IPS DF 4.7 (cell line): Measurements from ENCODE around the gene ALS2CL.

Source experiments
- DNase-seq: peaks from one replicate; pipeline ENCODE4 v3.0.0-alpha.2; 2013; ENCODE audit warnings: low spot score; ENCODE audit errors: extremely low read depth

Gene ALS2CL

DNA sequence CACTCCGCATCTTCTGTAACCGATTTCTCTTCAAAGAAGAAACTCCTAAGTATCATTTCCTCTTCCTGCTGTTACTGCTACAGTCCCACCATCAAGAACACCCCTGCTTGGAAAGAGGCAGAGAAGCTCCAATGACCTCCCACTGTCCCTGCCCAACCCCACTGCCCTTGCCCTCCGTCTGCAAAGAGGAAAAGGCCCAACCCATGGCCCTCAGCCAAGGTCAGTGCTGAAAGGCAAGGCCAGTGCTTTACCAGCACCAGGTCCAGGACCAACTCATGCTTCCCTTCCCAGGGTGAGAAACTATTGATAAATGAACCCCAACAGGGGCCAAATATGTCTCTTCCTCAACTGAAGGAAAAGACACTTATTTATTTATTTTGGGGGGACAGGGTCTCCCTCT is 58.6 kb downstream of the ALS2CL start:
- DNase-seq, result no peak

DNA sequence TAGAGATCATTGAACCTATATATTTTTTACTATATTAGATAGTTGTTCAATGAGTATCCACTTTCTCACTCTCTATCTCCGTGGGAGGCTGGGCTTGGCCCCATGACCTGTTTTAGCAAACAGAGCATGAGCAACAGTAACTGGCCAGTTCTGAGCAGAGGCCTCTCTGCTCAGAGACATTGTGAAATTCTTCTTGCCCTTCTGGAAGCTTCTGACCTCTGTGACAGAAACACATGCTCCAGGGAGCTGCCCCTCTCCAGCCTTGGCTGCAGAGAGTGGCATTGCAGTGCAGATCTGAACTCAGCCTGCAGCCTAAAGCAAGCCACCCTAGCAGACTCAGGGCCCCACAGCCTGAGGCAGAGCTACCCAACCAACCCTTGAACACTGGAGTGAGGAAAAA is 60.7 kb downstream of the ALS2CL start:
- no peak for DNase-seq

DNA sequence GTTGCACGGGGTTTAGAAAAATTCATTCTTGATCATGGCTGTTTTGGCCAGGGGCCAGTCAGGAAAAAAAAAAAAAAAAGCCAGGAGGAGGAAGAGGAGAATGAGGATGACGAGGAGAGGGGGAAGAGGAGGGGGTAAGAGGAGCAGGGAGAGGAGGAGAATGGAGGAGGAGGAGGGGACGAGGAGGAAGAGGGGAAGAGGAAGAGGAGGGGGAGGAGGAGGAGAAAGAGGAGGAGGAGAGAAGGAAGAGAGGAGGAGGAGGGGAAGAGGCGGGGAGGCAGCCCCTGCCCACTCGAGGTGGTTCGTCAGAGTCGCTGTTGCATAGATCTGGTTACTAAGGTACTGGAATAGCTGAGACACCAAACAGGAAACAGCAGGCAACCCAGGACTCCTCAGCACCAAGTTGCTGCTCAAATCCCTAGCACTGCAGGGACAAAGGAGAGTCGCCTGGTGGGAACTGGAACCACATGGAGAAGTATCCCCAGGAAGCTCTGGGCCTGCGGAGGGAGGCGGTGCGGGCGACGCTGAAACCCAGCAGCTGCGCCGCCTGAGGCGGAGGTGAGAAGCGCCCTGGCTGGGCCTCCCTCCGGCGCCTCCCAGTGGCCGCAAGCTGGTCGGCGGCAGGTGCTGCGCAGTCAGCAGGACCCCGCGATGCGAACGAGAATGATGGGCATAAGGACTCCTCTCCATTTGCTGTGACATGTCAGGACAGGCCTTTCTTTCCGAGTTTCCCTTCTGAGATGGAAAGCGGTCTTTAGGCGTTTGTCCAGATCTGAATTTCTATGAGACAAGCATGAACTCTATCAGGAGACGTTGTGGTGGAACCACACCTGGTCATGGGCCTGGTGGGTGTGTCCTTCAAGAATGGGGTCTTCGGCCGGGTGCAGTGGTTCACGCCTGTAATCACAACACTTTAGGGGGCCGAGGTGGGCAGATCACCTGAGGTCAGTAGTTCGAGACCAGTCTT is 63.6 kb downstream of the ALS2CL start:
- peak; percentile 88 for DNase-seq

DNA sequence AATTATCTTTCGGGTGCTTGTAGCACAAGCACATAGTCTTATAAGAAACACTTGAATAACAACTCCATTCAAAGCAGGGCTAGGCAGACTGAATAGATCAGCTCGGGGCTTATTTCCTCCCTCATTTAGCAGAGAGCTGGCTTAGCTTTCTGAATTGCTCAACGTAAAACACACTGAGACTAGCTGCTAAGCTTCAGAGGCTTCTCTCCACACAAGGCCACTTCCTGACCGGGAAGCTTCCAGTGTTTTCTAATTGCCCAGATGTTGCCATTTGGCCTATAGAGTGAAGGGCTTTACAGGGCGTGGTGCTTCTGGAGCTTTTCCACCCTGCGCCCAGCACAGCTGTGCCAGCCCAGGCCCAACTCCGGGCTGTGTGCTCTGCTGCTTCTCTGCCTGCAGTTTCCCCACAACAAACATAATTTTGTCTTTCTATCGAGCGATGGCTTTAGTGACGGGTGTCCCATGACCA is 64.5 kb downstream of the ALS2CL start:
- DNase-seq, result no peak

DNA sequence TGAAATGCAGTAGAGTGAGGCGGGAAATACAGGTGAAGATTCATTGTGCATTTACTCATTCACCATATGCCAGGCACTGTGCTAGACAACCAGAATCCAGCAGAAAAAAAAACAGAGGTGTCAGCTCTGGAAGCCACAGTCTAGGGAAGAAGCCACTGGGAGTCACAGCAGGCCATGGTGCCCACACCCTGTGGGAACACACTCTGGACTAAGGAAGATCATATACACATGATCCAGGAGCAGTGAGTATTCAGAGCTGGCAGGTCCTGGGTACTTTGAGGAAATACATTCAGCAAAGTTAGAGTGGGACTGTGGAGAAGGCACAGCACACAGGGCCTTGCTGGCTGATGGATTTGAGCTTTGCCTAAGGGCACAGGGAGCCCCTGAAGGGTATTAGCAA is 66.4 kb downstream of the ALS2CL start:
- DNase-seq, result no peak

DNA sequence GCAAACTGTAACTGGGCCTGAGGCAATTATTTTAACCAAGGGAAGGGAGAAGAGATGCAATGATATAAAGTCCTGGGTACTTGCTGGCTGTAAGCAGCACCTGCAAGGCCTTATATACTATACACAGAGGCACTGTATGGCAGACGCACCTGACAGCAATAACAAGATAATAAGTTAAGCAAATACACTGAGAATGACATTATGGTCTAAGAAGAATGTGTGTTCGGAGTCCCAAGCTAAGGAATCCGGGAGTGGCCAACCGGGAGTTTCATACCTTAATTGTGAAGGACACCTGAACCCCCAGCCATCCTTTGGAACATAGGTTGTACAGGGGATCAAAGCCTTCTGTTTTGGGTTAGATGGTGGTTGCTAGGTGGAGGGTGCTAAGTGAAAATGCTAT is 67.4 kb downstream of the ALS2CL start:
- DNase-seq, result no peak

DNA sequence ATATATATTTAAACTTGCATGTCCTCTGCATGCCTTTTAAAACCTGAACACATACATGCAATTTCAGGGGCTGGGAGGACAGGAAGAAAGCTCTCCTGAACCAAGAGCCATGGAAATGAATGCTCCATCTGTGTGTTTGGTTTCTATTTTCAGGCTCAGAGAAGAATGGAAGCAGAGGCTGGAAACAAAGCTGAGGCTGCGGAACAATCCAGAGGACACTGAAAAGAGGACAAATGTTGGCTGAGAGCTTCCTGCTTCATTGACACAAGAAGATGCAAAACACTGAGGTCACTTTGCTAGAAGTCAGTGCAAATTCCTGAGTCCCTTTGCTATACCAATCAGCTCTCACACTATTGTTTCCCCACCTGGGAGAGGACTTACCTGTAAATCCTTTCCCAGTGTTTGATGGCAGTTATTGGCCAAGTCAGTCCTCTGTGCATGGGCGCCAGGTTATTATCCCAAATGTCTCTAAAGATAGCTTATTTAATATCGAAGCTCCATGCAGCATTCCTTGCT is 68.4 kb downstream of the ALS2CL start:
- DNase-seq, result no peak

DNA sequence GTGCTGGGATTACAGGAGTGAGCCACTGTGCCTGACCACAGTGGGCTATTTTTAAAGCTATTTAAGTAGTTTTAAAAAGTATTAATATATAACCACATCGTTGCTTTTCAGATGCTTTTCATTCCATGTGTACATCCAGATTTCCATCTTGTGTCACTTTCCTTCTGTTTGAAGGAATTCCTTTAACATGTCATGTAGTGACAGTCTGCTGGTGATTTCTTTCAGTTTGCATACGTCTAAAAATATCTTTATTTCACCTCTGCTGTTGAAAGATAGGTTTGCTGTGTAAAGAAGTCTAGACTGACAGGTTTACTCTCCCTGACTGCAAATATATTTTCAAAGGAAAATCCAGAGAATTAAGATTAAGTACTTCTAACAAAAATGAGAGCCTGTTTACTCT is 68.9 kb downstream of the ALS2CL start:
- DNase-seq, result no peak

DNA sequence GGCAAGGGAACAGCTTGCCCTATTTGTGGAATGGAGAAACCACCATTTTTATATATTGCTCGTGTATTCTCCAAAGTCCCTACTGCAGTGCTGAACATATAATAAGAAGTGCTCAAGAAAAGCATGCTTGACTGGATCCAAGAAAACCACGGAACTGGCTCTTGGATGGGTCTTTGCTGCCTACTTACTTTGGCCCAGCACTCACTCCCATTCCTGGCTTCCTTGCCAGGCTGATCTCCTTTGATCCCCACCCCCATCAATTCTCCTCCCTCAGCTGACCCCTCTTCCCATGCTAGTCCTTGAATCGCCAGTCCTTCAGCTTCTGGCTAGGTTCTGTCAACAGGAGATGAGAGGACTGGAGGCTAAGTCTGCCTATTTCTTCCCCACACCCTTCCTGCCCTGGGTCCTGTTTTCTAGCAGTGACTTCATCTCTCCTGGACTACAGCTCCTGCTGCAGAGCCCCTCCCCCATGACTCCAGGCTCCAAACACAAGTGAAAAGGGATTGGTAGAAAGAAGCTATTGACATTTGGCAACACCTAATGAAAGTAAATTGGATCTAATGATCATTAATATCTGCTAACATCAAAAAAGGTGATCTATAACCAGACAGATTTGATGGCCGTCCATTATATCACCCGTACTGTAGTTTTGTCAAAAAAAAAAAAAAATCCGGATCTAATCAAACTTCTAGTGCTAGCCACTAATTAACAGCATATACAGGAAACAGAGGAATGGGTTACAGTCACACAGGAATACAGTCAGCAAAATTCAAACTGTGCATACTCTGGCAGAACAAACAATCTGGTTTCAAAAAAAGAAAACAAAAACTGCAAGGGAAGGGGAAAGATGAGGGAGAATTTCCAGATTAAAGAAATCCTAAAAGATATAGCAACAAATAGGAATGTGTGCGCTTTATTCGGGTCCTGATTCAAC is 73.4 kb downstream of the ALS2CL start:
- no peak for DNase-seq
